NCI-H2227 (cell line): Measurements from ENCODE around the gene ANKMY1.

Experiments used
- DNase-seq: peaks from one replicate; lab custom pipeline; 2025; ENCODE audit not compliant: unreplicated experiment; lab: John Stamatoyannopoulos, UW

Gene ANKMY1, protein sequence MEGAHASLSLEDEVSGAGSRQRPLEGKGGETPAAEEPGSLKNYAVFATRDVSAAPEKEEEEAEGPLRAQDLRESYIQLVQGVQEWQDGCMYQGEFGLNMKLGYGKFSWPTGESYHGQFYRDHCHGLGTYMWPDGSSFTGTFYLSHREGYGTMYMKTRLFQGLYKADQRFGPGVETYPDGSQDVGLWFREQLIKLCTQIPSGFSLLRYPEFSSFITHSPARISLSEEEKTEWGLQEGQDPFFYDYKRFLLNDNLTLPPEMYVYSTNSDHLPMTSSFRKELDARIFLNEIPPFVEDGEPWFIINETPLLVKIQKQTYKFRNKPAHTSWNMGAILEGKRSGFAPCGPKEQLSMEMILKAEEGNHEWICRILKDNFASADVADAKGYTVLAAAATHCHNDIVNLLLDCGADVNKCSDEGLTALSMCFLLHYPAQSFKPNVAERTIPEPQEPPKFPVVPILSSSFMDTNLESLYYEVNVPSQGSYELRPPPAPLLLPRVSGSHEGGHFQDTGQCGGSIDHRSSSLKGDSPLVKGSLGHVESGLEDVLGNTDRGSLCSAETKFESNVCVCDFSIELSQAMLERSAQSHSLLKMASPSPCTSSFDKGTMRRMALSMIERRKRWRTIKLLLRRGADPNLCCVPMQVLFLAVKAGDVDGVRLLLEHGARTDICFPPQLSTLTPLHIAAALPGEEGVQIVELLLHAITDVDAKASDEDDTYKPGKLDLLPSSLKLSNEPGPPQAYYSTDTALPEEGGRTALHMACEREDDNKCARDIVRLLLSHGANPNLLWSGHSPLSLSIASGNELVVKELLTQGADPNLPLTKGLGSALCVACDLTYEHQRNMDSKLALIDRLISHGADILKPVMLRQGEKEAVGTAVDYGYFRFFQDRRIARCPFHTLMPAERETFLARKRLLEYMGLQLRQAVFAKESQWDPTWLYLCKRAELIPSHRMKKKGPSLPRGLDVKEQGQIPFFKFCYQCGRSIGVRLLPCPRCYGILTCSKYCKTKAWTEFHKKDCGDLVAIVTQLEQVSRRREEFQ

DNA sequence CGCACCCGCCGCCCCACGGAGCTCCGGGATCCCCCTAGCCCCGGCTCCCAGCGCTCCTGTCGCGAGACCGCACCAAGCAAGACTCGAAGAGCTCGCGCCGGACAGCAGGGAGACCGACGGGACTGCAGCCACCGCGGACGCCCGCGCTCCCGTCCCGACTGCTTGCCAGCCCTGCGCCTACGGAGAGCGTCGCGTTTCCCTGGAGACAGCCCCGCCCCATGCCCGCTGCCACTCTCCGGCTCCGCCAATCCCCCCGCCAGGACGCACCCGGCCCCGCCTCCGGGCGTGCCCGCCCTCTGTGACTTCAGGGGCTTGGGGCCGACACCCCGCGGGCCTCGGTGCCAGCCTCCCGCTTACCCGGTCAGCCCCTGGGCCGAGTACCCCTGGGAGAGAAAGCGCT lies at the start of gene ANKMY1:
ANKMY1 (minus strand) TSS at position 181 of the 400 bp plus-strand sequence. CDS start 653 bp downstream, outside the sequence.
- peak; percentile 71 for DNase-seq

- no peak for DNase-seq
Measured at GRCh38 chr2:240605867-240606743, 48.3 kb upstream of the ANKMY1 start.

- no peak for DNase-seq
Measured at GRCh38 chr2:240604939-240605716, 47.3 kb upstream of the ANKMY1 start.

- DNase-seq = peak; percentile 17
Measured at GRCh38 chr2:240604291-240604938, 46.6 kb upstream of the ANKMY1 start.

DNA sequence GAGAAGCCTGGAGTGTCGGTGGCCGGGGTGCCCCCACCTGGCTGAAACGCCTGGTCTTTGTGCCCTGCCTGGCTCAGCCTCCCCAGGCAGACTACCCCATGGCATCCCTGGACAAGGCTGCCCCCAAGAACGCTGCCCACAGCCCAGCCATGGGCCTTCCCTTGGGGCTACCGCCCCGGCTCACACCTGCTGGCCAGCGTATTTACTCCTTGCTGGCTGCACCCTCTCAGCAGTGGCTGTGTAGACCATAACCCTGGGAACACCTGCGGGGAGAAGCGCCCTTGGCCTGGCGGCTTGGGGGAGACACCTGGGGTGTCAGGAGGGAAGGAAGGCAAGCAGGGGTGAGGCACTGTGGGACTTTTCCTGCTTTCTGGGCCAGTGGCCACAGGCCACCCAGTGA lies 46.1 kb upstream of the ANKMY1 start:
- no peak for DNase-seq

DNA sequence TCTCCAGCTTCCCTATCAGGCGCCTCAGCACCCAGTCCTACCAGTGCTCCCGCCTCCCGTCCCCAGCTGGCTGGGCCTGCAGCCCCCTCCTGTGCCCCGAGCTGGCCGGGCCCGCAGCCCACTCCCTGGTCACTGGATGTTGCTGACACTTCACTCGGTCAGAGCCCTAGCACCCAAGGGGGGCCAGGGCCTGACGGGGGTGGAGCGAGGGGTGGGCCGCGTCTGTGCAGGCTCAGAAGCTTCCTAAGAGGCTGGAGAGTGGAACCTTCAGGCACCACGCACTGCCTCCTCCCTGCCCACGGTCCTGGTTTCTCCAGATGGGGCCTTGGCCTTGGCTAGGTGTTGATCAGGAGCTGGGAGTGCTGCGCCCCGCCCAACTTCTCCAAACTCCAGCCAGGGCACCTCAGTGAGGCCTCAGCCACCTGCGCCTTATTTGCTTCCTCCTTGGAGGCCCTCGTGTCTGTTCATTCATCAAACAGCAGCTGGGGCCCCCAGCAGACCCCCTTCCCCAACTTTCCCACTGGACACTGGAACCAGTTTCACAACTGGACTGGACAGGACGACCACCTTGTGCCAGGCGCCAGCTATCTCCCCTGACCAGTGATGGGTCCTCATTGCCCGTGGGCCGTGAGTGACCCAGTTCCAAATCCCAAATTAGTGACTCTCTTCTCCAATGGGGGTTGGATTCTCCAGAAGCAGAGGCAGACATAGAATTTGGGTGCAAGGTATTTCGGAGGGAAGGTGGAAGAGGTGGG lies 45.5 kb upstream of the ANKMY1 start:
- DNase-seq = no peak

- DNase-seq = no peak
Measured at GRCh38 chr2:240602266-240603050, 44.7 kb upstream of the ANKMY1 start.

DNA sequence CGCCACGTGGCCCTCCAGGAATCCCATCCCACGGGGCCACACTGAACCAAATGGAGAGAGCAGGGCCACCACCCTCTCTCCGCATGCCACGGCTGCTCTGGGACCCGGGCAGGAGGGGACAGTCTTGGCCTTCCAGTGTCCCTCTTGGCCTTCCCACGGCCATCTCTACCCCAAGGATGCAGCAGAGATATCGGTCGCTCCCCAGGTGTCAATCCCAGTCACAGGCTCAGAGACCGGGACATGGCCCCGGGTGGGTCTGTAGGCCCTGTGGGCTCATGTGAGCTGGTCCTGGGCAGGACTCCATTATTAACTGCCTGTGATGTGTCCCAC lies 44.0 kb upstream of the ANKMY1 start:
- no peak for DNase-seq

DNA sequence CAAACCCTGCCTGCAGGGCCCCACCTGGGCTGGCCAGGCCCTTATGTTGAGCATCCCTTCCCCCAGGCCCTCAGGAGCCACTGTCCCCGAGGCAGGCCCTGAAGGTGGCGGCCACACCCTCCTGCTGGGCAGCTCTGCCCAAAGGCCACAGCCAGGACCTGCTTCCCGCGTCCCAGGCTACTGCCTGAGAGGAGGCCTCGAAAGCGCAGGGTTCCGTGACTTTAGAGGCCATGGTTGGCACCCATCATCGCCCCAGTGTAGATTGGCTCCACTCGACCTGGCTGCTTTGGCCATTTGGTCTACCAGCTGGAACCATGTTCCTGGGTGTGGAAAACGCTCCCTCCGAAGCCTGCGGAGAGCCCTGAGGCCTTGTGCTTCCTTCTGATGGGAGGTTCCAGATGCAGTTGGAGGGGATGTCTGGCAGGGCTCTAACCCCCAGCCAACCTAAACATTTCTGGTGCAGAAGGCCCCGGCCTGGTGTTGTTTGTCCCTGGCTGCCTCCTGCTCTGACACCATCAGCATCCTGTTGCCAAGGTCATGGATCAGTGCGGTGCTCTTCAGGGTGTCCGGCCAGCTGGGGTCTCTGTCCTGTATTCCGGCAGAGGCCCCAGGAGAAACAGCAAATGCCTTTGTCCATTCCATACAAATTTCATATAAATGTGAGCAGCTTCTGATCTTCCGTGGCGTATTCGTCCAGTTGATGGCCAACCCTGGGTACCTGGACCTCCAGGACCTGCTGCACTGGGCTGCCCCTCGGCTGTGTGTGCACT lies 43.5 kb upstream of the ANKMY1 start:
- DNase-seq = no peak

- no peak for DNase-seq
Measured at GRCh38 chr2:240600451-240600961, 42.7 kb upstream of the ANKMY1 start.

DNA sequence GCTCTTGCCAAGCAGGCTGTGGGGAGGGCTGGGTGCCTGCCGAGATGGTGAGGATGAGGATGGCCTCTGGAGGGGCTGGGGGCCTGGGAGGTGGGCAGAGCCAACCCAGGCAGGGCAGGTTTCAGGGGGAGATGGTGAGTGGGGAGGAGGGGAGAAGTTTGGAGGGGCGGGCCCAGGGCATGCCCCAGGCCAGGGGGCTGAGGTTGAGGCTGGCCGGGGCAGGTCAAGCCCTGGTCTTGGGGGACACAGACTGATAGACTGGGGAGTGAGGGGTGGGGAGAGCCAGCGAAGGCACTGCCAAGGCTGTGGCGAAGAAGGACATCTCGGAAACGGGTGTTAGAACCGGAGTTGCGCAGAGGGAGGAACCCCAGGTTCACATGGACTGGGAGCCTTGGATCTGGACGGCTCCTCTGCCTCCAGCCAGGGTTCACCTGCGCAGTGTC lies 41.4 kb upstream of the ANKMY1 start:
- DNase-seq = no peak

DNA sequence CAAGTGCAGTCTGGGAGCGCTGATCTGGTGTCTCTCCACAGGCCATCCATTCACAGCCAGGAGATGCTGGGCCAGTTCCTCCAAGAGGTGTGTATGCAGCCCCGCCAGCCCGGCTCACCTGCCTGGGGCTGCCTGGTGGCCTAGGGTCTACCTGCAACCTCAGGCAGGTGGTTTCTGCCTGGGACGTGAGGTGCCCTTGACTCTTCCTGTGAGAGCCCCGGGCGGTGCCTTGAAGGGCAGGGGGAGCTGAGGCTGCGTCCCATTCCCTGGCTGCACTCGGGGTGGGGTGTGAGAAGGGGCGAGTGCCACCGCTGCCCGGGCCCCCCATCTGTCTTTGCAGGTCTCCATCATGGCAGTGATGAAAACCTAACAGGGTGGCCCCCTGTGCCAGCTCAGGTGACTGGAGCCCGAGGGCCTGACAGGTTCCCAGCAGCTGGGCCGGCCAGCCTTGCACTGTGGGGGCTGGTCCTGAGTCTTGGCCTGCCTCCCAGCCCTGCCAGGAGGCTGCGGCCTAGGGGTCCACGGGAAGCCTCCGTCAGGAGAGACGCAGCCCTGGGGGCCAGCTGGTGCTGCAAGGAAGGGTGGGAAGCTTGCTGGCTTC lies 40.6 kb upstream of the ANKMY1 start:
- DNase-seq = no peak

DNA sequence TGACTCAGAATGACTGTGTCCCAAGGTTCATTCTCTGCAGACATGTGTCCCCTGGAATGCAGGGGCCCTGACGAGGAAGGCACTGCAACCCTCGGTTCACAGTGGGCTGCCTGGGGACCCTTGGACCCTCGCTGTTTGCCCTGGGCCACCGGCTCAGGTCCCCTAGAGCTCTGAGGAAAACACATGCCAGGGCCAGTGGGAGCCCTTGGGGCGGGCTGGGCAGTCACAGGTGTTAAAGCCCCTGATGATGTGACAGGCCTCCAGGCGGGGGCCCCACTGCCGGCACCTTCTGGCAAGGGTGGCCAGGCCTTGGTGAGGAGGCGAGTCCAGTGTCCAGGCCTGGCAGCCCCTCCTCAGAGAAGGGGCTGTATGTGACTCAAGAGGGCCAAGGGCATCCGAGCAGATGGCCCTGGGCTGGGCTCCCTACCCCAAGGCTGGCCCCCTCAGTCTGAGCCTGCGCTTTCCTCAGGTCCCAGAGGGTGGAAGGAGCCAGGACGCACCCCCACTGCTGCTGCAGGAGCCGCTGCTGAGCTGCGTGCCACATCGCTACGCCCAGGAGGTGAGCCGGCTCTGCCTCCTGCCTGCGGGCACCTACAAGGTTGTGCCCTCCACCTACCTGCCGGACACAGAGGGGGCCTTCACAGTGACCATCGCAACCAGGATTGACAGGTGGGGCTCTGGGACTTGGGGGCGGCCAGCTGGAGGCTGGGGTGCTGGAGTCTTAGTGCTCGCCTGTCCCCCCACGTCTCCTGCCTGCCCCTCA lies 39.8 kb upstream of the ANKMY1 start:
- no peak for DNase-seq

- DNase-seq = no peak
Measured at GRCh38 chr2:240597054-240597418, 39.2 kb upstream of the ANKMY1 start.

DNA sequence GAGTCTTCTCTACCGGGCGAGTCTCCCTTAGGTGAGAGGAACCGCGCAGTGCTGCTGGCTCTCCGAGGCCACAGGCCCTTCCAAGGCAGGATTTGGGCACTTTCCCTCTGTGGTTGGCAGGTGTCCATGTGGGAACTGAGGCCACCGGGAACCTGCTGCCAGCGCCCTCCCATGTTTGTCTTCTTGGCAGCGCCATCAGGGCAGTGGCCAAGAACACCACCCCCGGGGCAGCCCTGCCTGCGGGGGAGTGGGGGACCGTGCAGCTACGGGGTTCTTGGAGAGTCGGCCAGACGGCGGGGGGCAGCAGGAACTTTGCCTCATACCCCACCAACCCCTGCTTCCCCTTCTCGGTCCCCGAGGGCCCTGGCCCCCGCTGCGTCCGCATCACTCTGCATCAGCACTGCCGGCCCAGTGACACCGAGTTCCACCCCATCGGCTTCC lies 38.7 kb upstream of the ANKMY1 start:
- DNase-seq = no peak

DNA sequence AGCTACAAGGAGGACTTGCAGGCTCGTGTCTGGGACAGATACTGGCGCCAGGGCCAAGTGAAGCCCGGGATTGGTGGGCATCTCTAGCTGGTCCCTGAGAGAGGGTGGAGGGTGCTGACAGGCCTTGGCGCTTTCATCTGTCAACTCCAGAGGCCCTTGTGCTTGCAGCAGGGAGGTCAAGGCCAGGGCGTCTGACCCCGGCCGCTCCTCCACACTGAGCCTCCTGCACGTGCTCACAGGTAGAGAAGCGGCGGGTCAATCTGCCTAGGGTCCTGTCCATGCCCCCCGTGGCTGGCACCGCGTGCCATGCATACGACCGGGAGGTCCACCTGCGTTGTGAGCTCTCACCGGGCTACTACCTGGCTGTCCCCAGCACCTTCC lies 38.3 kb upstream of the ANKMY1 start:
- DNase-seq = no peak
